Central memory CD4-positive, alpha-beta T cell (primary cell): Measurements from ENCODE around the gene PTPRD.
"Not testable (repeated sequence)": the region's sequence is repeated elsewhere in the genome, so short reads cannot be mapped to it uniquely, and the experiment has no call there.

Experiments used
- DNase-seq: peaks from one replicate; pipeline ENCODE4 v3.0.0; 2022

Gene PTPRD

DNA sequence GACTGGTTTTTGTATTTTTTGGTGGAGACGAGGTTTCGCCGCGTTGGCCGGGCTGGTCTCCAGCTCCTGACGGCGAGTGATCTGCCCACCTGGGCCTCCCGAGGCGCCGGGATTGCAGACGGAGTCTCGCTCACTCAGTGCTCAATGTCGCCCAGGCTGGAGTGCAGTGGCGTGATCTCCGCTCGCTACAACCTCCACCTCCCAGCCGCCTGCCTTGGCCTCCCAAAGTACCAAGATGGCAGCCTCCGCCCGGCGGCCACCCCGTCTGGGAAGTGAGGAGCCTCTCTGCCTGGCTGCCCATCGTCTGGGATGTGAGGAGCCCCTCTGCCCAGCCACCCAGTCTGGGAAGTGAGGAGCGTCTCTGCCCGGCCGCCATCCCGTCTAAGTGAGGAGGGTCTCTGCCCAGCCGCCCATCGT is 163.6 kb downstream of the PTPRD start:
- DNase-seq: not testable (repeated sequence)

DNA sequence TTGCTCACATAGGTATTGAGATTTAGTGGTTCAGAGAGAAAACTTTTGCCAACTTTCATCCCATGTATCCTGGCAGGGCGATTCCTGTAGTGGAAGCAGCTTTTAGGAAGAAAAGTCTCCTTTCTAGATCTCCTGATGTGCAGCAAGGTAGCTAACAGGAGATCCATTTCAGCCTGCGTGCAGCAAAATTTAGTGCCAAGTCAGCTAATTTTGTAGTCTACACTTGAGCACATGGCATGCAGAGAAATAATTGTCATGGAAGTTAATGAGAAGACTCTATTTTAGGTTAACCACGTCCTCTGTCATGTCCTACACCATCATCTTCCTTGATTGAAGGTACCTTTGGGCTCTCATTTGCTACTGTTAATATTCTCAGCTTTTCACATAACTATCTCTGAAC is 165.8 kb downstream of the PTPRD start:
- no peak for DNase-seq

DNA sequence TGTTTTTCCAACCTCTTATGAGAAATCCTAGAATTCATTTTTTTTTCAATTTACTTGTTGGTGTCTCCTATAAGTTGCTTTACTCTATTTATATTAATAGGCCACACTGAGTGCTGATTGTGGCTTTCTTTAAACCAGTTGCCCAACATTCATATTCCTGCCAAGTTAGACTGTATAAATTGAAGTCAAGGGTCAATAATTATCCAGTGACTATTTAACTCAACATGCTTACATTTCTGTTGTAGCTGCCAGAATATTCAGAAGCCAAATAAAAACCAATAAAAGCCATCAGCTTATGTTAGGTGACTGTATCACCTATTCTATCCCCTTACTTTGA is 169.0 kb downstream of the PTPRD start:
- DNase-seq: no peak

DNA sequence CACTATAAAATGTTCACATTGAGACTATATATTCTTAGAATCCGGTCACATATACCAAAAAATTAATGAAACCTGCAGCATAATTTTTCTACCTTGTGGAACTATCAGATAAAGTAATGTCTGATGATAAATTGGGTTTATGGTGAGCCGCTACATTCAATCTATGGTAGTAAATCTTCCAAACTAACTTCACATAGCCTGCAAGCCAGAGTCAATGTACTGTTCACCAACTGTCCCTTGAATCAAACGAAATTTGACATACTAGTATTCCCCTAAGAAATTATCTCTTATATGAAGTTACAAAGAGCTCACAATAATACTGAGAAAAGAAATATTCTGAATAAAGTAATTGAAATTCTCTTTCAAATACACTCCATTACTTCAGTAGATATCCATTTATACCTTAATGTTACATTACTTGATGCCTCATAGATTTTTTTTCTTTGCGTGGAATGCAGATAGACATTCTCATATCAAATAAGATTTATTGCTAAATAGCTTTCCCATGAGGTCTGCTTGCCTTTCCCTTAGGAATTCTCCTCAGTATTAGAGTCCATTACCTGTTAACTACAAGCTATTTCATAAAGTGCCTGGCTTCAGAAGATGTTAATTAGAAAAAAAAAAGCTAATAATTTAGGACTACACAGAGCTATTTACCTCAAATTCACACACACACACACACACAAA is 169.5 kb downstream of the PTPRD start:
- DNase-seq: no peak

DNA sequence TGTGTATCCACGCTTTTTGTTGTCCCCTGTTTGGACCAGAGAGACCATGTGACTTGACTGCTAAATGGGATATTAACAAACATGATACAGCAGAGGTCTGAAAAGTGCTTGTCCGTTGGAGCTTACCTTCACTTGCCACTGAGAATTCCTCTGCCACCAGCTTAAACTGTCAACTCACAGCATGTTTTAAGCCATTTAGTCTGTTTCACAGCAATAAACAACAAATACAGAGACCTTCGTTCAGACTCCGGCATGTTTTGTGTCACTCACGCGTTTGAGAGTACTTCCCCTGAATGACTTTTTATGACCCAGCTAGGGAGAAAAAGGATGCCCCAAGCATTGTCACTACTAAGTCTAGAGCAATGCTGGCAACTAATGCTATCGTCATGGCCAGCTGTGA is 173.8 kb downstream of the PTPRD start:
- no peak for DNase-seq

DNA sequence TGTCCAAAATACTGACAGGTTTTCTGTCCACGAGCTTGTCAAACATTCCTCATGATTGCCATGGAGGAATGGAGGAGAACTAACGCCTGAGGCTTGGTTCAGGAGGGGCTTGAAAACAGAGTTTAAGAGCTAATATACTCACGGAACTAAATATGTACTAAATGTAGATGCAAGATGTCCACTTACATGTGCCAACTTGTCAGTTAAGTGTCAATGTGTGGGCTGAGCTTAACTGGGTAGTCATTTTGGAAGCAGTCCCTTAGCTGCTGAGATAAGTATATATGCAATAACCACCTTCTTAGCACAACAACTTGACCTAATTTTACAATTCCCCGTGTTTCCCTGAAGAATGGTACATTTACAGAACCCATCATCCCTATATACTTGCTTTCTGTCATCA is 176.0 kb downstream of the PTPRD start:
- no peak for DNase-seq

DNA sequence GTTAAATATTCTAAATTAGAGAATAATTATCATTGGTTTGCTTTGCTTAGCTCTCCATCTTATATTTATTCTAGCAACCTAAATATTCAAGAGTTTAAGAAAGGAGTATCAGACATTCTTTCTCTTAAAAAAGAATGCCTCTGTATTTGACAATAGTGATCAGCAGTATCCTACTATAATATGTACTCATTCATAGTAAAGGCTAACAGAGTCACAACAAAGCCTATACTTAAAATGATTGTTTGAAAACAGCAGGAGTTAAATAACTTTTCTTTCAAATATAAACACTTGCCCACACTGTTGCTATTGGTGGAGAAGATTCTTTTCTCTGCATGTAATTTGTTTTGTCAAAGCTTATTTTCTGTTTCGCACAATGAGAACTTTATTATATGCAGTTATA is 178.4 kb downstream of the PTPRD start:
- DNase-seq: no peak

DNA sequence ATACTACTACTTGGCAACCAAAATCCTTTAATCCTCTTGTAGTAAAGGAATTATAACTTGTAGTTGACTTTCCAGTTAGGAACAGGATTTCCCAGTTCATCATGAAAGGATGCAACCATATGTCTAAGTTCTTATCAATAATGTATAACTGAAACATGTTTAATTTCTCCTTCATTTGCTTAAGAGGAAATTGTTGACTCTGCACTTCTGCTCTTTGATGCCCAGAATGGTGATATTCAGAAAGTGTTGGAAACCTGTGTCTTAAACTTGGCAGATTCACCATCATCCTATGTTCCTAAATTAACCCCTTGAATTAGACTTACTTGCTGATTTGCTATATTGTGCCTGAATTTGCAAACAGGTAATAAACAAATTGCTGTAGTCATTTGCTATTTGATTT is 201.5 kb downstream of the PTPRD start:
- no peak for DNase-seq

DNA sequence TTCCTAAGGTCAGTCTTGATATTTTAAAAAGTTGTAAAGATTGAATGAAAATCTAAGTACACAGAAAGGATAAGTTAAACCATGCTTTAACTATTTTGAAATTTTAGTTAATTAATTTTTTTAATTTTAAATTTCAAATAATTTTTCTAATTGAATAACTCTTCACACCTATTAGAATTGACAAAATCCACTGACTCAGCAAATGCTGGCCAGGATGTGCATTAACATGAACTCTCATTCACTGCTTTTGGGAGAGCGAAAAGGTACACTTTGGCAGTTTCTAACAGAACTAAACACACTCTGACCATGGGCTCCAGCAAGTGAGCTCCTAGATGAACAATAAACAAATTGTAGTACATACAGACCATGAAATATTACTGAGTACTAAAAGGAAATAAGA is 209.5 kb downstream of the PTPRD start:
- DNase-seq: no peak

DNA sequence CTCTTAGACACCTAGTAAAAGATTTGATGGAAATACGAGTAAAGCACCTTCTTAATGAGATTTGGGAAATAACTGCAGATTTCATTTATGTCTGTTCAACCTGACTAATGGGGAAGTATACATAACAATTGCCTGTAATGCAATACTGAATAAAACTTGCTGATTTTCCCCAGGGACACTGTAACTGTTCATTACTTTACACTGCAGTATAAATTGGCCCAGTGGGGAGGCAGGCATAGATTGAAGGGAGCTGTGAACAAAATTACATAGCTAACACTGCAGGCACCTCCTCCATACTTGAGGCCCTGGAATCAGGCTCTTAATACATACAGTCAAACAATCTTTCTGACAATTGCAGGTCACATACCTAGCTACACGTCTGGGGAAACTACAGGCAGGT is 216.2 kb downstream of the PTPRD start:
- no peak for DNase-seq

DNA sequence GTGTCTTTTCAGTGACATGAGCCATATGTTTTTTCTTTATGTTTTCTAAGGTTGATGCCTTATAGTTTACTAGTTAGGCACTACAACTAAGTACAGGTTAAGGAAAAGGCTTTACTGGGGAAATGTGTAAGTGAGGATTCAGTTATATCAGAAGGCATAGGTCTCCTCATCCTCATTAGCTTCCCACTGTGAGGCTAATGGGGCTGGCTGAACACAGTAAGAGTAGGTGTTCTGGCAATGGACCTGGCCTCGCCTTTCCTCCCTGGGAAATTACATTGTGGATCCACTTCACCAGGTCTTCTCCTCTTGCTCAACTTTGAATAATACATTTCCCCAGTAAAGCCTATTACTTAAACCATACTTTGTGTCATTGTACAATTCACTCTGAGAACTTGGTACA is 225.5 kb downstream of the PTPRD start:
- DNase-seq: no peak

DNA sequence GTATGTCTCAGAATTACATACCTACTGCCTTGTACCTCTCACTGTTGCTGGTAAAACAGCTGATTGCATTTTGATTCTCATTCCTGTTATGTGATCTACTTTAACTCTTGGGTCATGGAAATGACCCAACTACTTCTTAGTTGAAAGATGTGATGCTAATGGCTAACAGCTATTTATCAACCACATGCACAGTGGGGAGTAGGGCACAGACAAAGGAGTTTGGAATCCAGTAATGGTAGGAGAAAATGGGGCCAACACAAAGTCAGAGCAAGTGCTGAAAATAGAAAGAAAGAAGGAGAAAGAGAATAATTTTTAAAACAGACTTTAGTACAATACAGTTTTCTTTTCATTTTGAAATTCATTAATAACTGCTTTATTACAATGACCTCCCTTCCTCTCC is 241.0 kb downstream of the PTPRD start:
- no peak for DNase-seq

DNA sequence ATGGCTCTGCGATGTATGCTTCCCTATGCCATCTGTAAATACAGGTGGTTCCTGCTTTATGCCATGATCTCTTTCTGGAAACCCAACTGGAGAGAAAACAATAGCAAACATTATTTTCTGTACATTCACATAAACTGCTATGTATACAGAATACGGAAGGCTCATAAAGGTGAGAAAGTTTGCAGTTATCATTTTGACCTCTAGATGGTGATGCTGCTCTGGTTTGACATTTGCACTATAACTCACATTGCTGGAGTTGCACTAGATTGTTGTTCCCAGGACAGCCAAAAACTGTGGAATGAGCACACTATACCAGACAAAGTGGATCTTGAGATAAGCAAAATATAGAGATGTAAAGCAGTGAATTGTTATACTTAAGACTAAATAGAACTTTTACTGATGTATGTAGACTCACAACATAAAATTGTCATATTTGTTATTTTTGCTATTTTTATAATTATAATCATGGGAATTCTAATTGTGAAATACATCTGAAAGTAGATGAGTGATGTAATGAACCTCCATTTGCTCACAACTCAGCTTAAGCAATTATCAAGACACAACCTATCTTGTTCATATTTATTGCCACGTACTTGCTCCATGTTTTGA is 246.5 kb downstream of the PTPRD start:
- DNase-seq: no peak

DNA sequence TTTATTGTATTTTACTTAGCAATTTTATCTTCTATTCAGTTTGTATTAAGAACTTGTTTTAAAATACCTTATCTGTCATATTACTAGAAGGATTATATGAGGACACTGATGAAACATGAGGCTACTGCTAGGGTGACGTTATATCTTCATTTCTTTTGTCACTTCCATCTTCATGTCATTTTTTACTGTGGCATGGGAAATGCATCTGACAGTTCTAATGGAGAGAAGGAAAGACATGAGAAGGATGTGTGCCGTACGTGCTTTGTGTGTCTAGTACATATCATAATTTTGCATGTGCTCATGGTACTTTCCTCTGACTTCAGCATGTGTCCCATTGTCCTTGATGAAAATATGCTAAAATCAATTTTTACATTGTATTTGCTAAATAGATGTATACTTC is 258.2 kb downstream of the PTPRD start:
- DNase-seq: no peak

DNA sequence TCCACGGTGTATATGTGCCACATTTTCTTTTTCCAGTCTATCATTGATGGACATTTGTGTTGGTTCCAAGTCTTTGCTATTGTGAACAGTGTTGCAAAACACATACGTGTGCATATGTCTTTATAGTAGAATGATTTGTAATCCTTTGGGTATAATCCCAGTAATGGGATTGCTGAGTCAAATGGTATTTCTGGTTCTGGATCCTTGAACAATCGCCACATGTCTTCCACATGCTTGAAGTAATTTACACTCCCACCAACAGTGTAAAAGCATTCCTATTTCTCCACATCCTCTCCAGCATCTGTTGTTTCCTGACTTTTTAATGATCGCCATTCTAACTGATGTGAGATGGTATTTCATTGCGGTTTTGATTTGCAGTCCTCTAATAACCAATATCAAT is 267.2 kb downstream of the PTPRD start:
- DNase-seq: not testable (repeated sequence)

DNA sequence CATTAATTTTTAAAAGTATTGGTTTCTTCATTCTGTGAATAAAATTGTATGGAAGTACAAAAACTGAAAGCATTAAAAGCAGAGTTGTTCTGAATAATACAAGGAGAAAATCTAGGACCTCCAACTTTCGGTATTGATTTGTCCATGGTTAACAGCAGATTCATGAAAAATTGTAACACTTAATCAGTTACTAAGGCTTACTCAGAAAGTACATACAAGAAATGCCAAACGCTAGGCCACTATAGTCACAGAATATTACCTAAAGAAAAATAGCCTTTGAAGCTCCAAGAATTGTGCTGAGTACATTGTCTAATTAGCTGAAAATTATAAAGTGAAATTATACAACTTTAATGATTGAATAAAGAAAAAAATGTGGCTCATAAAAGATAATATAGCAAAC is 271.7 kb downstream of the PTPRD start:
- DNase-seq: no peak

DNA sequence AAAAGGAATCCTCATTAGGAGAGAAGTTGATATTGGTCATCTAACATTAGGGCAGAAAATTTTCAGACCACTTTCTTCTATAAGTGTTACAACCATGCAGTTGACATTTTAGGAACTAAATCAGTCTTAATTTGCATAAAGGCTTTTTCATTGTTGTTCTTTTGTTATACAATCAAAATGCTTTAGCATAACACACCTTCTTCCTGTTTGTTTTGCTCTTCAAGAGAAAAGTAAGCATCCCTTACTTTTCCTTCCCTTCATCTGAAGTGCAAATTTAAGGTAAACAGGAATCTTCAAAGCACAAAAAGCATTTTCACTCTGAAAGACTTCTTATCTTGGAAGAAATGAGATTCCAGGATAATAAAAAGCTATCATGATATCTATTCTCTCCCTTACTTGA is 273.6 kb downstream of the PTPRD start:
- no peak for DNase-seq

DNA sequence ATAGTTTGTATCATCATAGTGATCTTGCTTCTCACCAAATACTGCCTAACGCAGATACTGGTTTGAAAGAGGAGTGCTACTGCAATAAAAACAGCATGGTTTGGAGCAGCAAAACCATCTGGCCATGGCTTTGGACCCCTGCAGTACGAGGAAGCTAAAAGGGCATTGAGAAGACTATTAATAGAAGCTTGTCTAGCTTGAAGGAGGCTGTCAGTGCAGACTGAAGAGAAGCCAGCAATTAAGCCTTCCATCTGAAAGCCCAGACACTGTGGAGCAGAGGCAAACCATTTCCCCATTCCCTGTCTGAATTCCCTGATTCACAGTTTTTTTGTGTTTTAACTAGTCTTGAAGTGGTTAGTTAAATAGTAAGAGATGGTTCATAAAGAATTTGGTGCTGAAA is 281.6 kb downstream of the PTPRD start:
- DNase-seq: no peak

DNA sequence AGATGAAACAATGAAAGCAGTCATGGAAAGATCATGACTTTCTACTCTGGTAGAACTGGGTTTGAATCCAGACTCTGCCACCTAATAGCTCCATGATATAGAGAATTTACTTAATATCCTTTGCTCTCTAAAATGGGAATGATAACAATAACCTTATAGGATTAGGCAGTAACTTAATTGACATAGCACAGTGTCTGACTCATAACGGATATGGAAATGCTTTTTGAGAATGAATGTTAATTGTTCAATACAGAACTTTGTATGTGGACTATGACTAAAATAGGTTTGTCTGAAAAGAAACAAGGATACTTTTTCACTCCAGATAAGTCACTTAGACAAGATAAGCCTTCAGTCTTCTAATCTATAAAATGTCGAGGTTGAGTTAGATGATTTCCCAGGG is 330.7 kb downstream of the PTPRD start:
- no peak for DNase-seq

DNA sequence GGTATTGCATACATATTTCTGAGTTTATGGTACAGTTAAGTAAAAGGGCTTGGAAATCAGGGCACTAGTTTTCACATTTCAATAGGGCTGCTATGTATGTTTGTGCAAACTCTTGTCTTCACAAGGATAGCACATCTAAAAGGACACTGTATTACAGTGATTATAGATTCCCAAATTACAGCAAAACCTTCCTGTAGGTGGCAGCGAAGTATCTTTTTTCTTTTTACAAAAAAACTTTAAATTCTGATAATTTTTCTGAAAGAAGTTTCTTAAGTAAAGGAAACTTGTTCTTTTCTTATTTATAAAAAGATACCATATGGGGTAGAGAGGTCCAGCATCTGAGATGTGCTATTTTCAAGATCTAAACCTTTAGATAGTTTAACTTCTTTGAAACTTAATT is 337.8 kb downstream of the PTPRD start:
- DNase-seq: no peak

DNA sequence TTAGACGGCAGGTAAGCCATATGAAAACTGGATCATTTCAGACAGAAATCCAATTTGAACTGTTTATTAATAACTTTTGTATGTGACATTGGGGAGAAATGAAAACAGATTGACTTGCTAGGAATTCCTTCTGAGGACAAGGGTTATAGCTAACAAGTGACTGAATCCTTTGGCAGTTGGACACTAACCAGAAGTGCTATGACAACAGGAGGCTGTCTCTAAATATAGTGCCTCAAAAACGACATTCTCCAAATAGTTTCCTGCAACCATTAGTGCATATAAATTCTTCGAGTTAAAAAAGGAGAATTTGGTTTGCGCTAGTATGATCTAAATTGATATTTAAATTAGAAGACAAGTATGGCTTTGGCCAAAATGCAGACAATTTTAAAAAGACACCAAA is 338.6 kb downstream of the PTPRD start:
- no peak for DNase-seq

DNA sequence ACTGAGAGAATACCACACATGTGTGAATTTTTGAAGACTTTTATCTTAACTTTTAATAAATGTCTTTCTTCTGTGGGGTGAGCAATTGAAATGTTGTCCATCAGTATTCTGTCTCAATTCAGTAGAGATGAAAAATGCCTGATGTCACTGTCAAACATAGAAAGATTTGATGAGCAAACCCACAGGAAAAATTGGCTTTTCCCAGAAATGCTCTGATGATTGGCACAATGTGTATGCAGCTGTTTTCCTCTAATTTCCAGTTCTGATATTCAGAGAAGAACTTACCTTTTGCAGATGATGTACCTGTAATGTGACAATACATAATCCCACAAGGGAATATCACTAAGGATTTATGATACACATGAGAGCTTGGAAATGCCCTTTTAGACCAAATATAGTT is 340.0 kb downstream of the PTPRD start:
- no peak for DNase-seq

DNA sequence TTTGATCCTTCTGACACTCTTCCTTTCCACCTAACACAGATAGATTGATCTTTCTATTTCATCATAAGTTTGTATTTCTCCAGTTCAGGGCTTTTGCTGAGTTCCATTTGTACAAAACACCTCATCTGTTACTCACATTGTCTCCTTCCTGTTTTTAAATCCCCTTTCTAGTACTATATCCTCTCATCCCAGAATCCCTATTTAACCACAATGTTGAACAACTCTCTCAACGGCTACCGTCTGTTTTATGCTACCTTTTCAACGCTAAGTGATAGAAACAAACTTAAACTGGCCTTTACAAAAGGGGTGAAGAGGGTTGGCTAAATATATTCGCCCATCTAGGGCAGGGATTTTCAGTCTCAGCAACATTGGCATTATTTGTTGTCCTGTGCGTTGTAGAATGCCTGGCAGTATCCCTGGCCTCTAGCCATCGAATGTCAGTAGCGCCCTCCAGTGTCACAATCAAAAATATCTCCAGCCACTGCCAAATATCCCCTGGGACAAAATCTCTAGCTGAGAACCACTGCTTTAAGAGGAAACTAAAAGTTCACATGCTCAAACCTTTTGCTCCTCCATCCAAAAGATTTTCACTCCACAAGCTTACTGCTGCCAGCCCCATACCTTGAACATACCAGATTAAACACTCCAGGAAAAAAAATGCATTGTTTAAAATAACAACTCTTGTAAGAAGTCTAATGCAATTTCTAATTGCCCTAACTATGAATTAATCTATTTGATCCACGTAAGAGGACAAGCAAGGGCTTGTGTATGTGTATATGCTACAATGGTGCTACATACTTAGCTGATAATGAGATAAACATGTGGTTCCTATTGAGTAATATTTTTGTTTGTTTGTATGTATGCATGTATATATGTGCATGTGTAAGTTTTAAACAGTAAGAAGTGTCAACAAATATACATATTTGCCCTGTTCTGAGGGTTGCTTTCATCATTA is 344.0 kb downstream of the PTPRD start:
- no peak for DNase-seq

DNA sequence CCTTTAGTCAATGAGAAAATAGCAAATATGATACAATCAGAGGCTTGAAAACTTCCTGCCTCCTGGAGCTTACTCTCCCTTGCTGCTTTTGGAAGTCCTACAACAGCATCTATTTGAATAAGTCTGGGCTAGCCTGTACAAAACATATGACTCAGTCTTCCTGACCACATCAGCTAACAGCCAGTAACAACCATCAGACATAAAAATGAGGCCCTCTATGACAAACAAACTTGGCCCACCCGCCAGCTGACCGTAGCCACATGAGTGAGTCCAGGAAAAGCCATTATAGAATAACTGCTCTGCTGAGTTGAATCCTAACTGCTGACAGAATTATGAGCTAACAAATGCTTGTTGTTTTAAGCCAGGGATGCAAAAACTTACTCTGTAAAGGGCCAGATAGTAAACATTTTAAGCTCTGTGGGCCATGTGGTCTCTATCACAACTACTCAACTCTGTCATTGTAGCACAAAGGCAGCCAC is 347.6 kb downstream of the PTPRD start:
- DNase-seq: no peak
